ENCODE results near the gene C17orf100.
"Not testable (repeated sequence)": the region's sequence is repeated elsewhere in the genome, so short reads cannot be mapped to it uniquely, and the experiment has no call there.

Gene C17orf100

DNA sequence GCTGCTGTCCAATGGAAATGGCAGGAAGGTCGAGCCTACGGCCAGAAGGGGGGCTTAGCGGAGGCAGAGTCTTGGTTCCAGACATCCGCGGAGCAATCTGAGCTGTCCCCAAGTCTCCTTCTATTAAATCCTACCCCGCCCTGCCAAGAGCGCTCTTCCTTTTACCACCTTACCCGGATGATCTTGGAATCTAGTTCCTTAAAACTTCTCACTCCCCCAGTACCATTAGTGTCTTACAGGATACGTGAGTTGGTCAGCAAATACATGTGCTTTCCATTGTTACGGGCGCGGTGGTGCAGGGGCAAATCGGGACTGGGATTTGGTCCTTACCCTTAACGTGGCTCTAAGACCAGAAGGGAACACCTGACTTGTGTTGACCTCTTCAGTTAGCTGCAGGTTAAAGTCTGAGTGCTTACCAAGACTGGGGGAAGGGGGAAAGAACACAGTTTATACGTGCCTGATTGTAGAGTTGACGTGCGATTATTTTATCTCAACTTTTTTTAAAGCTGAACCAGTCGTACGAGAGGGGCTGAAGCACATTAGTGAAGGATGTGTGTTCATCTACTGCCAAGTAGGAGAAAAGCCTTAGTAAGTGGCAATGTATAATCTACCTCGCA is 10.2 kb upstream of the C17orf100 start:
- no peak for DNase-seq (ENCODE audit: low spot score)

DNA sequence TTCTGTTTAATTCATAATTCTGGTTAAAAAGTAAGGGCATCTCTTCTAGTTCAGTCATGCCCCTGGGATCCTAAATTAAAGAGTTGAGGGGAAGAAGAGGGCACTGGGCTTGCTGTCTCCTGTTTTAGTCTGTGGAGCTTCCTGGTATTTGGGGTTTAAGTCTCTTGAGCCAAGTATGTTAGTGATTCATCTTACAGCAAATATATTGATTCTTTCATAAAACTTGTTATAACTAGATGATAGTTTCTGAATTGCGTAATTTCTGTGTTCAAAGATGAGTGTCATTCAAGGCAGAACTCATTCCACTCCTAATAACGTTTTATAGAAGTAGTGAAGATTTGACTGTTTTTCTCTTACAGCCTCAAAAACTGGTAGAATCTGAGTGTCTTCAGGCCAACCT is 9.0 kb upstream of the C17orf100 start:
- DNase-seq (ENCODE audit: low spot score) = no peak

DNA sequence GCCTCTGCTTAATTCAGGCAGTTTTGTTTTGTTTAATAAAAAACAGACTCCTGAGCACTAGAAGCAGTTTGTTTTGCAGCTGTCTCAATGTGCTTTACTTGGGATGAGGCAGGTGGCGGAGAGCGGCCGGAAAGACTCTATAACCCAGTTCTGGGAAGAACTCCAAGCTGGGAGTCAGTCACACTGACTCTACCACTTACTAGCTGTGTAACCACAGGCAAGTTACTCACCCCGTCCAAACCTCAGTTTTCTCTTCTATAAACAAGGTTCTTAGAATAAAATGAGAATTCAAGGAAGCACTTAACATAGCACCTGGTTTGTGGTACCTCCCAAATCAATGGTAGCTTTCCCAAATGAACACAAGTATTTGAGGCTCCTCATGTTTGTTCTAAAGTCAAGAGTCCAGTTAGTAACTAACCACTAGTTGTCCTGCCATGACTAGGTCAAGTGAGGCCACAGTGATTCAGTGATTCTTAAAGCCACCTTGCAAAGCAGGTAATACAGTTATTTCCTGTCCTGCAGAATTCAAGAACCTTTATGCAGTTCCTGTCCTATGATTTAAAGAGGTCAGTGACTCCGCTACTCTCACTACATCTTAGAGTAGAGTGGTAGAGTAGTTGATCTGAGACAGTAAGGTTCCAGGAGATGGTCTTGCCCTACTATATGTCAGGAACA is 8.0 kb upstream of the C17orf100 start:
- no peak for DNase-seq (ENCODE audit: low spot score)

DNA sequence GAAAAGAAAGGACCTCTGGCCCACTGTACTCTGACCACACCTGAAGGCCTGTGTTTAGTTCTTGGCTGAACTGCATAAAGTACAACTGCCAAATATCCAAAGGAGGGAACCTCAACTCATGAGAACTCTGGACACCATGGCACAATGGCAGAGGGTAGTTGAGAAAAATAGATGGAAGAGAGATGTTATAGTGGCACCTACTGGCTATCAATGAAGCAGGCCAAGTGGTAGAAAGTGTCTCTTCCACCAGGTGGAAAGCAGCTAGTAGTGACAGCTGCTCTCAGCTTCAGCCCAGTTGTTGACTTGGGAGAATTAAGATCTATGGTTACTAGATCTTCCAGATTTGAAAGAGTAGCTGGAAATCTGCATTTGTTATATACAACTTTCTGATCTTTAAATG is 3.4 kb upstream of the C17orf100 start:
- DNase-seq (ENCODE audit: low spot score) = no peak

DNA sequence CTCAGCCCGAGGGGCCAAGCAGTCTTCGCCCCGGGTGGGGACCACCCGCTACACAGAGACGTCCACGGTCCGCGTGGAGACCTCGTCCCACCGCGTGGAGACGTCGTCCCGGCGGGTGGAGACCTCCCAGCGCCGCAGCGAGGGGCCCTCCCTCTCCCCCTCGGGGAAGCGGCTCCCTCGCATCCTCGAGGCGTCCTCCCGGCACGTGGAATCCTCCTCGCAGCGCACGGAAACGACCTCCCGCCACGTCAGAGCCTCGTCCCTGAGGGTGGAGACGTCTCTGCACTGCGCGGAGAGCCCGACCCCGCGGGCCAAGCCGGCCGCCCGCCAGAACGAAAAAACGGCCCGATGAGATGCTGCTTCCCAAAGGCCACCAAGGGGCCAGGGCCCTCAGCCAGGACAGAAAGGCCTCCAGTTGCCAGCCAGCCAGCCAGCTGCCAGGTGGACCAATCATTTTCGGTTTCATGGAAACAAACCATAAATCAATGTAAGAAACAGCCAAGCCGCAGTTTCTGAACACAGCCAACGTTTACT is 424 bp downstream of the C17orf100 start:
- DNase-seq (ENCODE audit: low spot score) = no peak

DNA sequence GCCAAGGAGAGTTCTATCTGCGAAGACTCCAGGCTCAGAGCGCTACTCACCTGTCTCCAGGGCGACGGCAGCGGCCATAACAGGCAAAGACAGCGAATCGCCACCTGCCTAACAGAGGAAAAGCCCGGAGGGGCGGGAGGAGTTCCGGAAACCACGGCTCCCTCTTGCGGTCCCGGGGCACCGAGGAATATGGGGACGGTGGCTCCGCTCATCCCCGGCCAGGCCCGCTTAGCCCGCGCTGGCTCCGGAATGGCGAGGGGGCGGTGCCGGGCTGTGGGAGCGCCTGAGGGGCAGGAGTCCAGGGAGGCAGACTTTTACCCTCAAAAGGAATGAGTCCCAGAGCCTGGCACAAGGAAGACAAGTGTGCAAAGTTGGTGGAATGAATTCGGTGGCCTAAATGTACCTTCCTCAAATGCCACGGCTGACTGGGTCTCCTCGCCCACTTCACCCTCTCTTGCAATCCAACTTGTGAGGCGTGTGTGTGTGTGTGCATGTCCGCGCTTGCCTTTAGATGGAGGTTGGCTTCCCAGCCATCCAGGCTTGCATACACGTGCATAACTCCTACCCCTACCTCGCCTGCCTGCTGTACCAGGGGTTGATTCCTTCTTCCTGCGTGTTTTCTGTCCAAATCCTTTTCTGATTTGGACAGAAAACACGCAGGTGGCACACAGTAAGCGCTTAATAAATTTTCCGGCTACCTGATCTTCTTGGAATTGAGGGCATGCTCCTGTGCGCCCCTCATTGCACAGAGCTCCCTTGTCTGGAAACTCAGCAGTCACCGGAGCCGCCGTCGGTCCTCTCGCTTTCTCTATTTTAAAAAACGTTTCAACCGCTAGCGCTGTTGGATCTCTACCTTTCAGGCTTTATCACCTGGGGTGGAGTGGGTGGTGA is 3.5 kb downstream of the C17orf100 start:
- no peak for DNase-seq (ENCODE audit: low spot score)

DNA sequence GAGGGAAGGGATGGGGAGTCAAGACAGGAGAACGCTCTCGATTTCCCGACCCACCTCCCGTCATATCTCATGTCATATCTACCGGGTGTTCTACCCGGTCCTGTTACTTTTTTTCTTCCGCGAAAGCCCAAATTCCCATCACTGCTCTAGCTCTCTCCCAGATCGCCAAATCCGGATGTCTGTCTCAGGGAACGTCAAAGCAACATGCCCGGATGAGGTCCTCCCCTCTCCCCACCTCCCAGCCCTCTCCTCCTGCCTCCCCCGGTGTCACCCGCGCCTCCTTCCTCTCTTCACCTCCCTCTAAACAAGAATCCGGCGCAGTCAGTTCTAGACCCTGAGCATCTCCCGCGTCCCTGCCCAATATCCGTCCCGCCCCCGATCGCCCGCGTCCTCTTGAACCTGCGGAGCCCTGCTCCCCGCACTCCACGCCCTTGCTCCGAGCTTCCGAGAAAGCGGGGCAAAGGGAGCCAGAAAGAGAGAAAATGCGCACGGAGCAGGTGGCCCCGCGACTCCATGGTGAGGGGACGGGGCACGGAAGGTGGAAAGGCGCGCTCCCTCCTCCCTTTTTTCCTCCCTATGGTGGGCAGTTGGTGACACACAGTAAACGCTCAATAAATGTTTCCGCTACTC is 4.3 kb downstream of the C17orf100 start:
- DNase-seq (ENCODE audit: low spot score) = not testable (repeated sequence)

DNA sequence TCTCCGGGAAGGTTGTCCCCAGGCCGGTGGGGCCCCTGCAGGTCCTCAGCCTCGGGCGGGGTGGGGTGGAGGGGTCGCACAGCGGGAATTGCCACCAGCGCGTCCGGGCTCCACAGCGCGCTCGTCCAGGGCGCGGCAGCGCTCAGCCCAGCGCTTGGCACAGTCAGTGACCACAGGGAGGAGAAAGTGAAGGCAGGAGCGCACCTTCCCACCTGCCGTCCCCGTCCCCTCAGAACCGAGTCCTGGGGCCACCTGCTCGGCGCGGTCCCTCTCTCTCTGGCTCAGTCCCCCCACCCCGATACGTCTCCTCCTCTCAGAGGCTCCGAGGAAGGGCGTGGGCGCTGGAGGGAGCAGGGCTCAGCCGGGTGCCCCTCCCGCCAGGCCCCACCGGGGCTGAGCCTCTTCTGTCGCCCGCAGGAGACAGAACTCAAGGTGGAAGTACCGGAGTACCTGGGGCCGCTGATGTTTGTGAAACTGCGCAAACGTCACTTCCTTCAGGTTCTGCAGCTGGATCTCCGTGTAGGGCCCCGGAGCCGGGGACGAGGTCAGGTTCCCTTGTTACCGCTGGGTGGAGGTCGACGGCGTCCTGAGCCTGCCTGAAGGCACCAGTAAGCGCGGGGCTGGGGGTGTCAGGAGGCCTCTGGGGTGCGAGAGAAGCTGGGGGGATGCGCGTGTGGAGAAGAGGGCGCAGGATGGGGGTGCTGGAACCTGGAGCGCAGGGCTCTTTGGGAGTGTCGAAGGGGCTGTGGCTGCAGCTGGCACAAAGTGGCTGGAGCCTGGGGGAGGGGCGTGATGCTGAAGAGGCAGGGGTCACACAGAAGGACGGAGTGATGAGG is 5.5 kb downstream of the C17orf100 start:
- not testable (repeated sequence) for DNase-seq (ENCODE audit: low spot score)

DNA sequence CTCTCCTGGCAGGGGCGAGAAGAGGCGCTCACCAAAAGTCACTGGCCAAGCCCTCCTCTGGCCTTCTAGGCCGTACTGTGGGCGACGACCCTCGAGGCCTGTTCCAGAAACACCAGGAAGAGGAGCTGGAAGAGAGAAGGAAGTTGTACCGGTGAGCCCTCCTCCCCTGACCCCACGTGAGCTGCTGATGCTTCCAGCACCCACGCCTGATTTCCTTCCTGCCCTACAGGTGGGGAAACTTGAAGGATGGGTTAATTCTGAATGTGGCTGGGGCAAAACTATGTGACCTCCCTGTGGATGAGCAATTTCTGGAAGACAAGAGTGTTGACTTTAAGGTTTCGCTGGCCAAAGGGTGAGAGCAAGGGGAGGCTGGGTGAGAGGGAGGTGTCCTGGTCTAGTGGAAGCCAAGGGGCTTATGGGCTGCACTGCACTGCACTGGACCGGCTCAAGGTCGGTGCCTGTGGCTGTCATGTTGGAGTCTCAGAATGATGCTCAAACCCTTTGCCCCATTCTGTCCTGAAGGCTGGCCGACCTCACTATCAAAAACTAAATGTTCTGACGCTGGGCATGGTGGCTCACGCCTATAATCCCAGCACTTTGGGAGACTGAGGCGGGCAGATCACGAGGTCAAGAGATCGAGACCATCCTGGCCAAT is 6.2 kb downstream of the C17orf100 start:
- DNase-seq (ENCODE audit: low spot score) = no peak

DNA sequence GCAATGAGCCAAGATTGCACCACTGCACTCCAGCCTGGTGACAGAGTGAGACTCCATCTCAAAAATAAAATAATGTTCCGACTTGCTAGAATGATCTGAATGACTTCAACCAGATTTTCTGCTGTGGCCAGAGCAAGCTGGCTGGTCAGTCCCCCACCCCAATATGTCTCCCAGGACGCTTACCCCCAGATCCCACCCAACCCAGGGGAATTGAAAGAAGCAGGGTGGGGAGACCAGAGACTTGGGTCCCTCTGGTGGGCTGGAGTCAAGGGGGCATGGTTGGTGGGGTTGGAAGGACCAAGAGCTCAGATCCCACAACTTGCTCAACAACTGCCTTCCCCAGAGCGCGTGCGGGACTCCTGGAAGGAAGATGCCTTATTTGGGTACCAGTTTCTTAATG is 6.8 kb downstream of the C17orf100 start:
- DNase-seq (ENCODE audit: low spot score) = not testable (repeated sequence)

DNA sequence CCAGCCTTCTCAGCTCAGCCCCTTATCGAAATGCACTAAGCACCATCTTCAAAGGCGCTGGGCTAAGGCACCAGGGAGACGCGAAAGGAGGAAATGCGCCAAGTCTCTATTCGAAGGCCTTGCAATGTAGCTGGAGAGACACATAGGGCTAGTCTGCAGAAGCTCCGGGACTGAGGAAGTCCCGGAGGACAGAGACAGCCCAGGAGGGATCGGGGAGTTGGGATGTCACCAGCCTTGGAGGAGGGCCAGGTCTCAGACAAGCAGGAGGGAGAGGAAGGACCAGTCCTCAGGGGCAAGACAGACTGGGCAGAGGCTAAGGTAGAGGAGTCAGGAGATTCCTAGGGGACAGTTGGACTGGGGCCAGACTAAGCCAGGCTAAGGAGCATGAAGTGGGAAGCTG is 8.5 kb downstream of the C17orf100 start:
- no peak for DNase-seq (ENCODE audit: low spot score)

DNA sequence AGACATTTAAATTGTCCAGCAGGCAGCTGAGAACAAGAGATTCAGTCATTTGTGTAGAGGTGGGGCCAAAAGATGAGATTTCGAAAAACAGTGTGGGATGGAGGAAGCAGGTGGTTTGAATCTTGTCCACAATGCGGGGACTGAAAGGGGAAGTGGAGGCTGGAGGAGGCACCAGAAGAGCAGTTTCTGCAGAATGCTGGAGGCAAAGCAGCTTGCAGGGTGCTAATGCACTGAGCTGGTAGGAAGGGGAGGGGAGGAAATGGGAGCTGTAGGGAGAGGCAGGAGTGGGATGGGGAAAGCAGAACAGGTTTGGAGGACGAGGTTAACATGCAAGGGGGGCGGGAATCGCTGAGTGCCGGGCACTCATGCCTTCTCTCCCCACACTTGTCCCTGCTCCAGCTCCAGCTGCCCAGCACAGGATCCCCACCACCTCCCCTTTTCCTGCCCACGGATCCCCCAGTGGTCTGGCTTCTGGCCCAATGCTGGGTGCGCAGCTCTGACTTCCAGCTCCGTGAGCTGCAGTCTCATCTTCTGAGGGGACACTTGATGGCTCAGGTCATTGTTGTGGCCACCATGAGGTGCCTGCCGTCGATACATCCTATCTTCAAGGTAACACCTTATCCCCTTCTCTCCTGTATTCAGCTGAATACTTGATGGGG is 9.4 kb downstream of the C17orf100 start:
- peak; percentile 39 for DNase-seq (ENCODE audit: low spot score)

DNA sequence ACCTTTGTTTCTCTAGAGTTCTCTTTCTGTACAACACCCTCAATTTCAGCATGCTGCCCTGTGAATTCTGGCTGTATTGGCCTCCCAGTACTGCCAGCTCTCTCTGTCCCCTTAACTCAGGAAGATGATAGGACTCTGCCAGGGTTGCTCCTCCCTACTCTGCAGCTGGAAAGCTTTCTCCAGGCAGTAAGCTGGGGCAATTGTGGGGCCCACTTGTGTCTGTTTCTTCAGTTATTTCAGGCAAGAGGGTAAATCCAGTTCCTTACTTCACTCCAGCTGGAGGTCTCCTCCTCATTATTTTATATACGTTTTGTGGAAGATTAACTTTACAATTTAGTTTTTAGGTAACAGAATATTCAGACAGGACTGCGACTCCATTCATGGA is 9.9 kb downstream of the C17orf100 start:
- no peak for DNase-seq (ENCODE audit: low spot score)

DNA sequence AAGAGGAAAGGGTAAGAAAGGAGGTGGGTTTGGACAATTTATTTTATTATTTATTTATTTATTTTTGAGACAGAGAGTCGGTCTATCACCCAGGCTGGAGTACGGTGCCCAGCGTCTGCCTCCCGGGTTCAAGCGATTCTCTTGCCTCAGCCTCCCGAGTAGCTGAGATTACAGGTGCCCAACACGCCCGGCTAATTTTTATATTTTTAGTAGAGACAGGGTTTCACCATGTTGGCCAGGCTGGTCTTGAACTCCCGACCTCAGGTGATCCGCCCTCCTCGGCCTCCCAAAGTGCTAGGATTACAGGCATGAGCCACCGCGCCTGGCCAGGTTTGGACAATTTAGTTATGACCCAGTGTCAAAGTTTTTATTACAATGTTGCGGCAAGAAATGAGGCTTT is 11.6 kb downstream of the C17orf100 start:
- DNase-seq (ENCODE audit: low spot score) = not testable (repeated sequence)

DNA sequence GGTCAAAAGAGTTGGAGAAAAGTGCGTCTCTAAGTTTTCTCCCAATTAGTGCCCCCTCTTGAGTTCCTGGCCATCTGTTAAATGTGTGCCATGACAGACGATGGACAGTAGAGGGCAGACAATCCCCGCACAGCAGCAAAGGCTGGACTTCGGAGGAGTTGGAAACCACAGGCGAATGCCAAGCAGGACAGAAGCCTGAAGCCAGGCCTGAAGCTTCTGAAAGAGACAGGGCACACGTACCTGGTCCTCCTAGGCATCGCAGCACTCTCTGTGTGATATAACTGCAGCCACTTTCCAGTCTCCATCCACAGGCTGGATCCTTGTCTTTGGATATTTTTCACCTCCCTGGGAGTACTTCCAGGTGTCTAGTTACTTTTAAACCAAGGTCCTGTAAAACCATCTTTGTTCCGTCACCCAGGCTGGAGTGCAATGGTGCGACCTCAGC is 14.5 kb downstream of the C17orf100 start:
- DNase-seq (ENCODE audit: low spot score) = peak; percentile 67

DNA sequence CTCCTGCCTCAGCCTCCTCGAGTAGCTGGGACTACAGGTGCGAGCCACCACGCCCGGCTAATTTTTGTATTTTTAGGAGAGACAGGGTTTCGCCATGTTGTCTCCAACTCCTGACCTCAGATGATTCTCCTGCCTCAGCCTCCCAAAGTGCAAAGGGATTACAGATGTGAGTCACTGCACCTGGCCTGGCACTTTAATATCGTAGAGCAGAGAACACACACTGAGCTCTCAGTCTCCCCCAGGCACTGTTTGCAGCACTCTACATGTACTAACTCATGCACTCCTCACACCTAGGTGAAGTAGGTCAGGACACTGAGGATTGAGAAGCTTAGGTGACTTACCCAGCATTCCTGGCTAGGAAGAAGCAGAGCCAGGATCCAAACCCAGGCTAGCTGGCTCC is 15.0 kb downstream of the C17orf100 start:
- no peak for DNase-seq (ENCODE audit: low spot score)

DNA sequence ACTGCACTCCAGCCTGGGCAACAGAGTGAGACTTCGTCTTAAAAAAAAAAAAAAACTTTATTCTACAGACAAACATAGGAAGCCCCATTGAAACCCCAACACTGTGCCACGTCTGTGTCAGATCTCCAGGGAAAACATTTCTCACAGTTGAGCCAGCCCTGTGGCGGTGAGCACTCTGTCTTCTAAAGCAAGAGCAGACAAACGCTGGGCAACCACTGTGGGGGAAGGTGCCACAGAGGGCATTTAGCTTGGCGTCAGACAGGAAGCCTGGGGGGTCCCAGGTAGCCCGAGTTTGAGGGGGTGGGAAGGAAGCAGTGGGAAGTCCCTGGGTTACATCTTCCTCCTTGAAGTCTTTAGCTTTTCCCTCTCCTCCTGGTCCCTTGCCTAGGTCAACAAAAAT is 16.0 kb downstream of the C17orf100 start:
- DNase-seq (ENCODE audit: low spot score) = no peak

DNA sequence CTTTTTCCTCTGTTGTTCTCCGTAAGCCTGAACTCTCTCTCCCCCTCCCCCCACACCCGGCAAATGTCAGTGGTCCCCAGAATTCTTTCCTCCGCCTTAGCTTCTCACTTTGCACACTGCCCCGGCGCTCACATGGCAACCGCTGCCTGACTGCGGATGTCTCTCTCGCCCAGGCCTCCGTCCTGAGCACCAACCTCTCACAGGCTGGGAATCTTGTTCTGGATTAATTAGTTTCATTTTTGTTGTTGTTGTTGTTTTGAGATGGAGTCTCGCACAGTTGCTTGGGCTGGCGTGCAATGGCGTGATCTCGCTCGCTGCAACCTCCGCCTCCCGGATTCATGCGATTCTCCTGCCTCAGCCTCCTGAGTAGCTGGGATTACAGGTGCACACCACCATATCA is 16.7 kb downstream of the C17orf100 start:
- DNase-seq (ENCODE audit: low spot score) = no peak

DNA sequence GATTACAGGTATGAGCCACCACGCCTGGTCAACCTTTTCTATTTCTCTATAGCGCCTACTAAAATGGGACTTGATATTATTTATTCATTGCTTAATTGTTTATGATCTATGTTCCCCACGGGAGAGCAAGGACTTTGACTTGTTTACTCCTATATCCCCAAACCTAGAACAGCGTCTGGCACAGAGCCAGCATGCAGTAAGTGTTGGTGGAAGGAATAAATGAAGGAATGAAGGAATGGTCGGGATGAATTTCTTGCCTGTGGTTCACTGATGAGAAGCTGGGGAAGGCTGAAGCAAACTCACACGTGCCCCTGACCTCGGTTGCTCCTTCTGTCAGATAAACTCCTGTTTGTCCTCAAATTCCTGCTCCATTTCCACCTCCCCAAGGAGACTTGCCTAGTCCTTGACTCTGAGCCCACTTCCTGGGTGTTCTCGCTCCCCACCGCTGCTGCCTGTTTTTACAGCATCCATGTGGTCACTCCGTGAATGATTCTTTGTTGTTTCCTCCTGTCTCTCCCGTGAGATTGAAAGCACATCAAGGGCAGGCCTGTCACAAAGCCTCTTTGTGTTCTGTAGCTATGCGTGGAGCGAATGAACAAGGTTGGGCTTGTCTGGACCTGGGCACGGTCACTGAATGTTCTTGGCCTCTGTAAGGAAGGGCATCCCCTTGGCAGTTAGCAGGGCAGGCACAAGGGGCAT is 17.3 kb downstream of the C17orf100 start:
- no peak for DNase-seq (ENCODE audit: low spot score)

Data from globus pallidus (tissue), 1 donor.